T follicular helper cell (primary cell): ENCODE results near the gene DTNB.

Source experiments
- DNase-seq: peaks from one replicate; pipeline ENCODE4 v3.0.0-alpha.2; 2020; ENCODE audit warnings: low read depth

Gene DTNB

GRCh38 chr2:25342372-25343186, 330.8 kb downstream of the DTNB start:
- peak; percentile 71 for DNase-seq

DNA sequence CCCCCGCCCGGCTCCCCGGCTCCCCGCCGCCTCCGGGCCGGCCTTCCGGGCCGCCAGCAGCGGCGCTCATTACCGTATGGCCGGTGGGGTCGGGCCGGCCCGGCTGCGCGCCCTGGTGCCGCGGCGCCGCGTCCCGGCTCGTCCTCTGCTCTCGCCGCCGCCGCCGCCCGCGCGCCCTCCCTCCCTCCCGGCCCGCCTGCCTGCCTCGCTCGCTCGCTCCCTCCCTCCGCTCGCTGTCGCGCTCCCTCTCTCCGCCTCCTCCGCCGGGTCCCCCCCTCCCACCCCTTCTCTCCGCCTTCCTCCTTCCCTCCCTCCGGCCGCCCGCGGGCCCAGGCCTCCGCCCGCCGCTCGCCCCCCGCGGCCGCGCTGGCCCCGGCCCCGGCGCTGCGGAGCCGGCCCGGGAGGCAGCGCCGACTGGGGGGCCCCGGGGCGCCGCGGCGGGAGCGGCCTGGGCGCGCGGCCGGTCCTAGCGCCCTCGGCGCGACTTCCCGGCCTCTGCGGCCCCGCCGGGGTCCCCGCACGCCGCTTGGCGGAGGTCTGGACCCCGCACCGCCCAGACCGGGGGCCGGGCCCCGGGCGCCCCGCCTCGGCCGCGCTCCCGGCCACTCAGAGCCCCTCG, 331.5 kb downstream of the DTNB start, which contains the start of gene DNMT3A:
TSS of gene DNMT3A (minus strand) at position 173 of the 619 bp plus-strand sequence. CDS start 27,941 bp downstream, outside the sequence.
- DNase-seq: peak; percentile 36

GRCh38 chr2:25341011-25341727, 332.2 kb downstream of the DTNB start:
- DNase-seq: no peak

- DNase-seq: no peak
These were observed 333.0 kb downstream of the DTNB start for GRCh38 chr2:25340181-25340921.

DNA sequence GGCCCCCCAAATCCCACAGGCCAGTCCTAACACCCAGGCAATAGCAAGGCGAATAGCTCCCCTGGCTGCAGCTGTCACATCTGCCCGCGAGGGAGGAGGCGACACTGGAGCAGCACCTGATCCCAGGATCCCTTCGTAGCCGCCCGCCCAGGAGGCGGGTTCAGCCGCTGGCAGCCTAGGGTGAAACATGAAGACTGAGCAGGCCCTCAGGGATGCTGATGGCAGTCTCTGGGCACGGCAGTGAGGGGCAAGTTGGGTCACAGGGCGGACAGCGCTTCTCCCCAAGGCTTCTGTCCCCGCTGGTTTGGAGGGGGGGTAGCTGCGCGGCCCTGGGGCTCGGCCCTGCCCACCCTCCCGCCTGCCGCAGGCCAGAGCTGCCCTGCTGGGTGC, 333.6 kb downstream of the DTNB start:
- peak; percentile 9 for DNase-seq

- no peak for DNase-seq
These were observed 334.1 kb downstream of the DTNB start for GRCh38 chr2:25339211-25339674.

GRCh38 chr2:25338401-25338800, 335.0 kb downstream of the DTNB start:
- no peak for DNase-seq

- no peak for DNase-seq
These were observed 335.5 kb downstream of the DTNB start for GRCh38 chr2:25337891-25338290.

DNA sequence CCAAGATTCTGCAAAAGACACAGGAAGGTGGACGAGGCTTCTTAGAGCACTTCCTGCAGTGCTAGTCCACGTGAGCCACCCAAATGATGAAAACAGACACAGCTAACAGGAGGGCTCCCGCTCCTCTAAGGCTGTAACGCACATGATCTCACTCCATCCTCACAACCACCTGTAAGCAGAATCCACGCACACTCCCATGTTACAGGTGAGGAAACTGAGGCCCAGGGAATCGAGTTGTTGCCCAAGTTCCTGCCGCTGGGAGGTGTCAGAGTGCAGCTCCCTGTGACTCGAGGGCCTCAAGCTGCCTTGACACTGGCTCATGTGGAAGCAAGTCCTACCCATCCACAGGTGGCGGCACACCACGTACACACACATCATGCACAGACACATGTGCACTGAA, 336.1 kb downstream of the DTNB start:
- DNase-seq: no peak

DNA sequence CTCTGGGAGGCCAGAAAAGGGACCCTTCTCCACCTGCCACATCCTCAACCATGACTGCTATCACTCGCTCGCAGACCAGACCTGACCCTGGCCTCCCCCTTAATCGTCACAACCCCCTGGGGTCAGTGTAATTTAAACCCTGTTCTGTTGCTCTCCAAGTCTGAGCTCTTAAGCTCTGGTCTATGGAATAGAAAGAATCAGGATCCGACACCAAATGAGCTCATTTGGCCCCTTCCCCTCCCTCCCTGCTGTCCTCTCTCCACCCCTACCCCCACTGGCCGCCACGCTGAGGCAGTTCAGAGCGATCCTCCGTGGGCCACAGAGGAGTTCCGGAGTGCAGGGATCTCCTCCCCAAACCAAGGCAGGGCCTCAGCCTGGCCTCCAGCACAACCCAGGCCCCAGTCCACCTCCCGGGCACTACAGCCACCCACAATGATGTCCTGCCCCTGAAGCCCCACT, 337.0 kb downstream of the DTNB start:
- DNase-seq: no peak

DNA sequence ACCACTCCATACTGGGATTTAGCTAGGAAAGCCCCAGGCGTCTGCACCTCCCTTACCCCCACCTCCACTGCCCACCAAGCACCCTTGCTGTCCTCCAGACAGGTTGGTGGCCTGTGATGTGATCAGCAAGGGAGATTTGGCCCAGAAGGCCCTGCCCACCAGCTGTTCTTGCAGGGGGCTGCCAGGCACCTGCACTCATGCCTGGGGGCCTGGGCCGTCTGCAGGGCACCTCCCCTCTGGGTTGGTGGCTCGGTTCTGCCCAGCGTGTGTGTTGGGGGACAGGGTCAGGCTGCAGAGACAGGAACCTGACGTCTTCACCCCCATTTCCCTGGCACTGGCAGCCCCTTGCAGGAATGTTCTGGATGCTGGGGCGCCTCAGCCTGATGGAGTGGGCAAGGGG, 337.4 kb downstream of the DTNB start:
- DNase-seq: no peak

- DNase-seq: no peak
These were observed 338.2 kb downstream of the DTNB start for GRCh38 chr2:25335204-25335603.

DNA sequence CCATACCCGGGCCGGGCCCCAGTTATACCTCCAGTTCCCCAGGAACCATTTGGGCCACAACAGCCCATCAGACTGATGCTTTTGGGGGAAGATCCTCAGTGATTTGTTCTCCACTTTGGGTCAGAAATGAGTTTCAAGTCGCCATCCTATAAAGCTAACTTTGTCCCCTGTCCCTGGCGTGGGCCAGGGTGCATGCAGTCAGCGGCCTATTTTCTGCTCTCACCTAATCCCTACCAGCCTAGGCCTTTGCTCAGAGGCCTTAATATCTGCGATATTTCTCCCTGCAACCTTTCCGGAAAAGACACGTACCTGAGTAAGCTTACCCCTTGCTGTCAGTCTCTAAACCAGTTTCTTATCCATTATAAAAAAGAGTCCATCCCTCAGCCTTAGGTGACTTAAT, 338.9 kb downstream of the DTNB start:
- no peak for DNase-seq

GRCh38 chr2:25333981-25334380, 339.4 kb downstream of the DTNB start:
- DNase-seq: no peak

DNA sequence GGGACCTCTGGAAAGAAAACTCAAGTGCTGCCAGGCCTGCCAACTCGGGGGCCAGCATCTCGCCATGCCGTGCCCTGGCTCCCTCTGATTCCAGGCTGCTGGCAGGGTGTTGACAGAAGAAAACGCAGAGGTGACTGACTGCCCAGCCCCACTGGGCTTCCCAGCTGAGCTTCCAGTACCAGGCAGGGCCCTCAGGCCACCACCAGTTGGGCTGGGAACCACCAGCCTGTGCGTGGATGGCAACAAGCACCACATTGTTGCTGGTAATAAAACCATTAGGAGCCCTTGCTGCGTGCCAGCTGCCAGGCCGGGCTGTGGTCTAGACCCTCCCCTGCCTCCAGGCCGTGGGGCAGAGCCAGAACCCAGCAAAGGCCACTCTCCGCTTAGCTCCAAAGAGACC, 340.8 kb downstream of the DTNB start:
- no peak for DNase-seq

GRCh38 chr2:25331686-25332365, 341.6 kb downstream of the DTNB start:
- no peak for DNase-seq

DNA sequence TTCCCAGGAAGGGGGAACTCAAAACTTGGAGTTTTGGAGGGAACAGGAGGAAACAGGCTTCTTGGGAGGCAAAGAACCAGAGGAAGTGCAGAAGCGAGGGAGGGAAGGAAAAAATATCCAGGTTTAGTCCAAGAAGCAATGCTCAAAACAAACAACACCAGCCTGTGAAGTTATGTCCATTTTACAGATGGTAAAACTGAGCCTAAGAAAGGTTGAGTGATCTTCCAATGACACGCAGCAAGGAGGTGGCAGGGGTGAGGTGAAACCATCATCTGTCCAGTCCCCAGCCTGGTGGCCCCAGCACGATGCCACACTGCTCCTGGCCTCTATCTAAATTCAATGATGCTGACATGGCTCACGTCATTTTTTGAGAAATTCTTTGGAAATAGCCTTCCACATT, 342.4 kb downstream of the DTNB start:
- DNase-seq: no peak

- no peak for DNase-seq
These were observed 343.1 kb downstream of the DTNB start for GRCh38 chr2:25330273-25330672.

- DNase-seq: no peak
These were observed 345.0 kb downstream of the DTNB start for GRCh38 chr2:25328152-25329085.
